ENCODE measurements around the gene MPO. TPM values are rescaled to one million over a fixed set of nuclear protein-coding genes. Genes with fewer than 3 reads are reported as not detected.
A peak's percentile ranks its signal among the peaks of the same experiment; 100 is the strongest.

The MPO gene
- total RNA-seq, 4 donors from 2014 or later, result 0.10 TPM; not detected in 3

DNA sequence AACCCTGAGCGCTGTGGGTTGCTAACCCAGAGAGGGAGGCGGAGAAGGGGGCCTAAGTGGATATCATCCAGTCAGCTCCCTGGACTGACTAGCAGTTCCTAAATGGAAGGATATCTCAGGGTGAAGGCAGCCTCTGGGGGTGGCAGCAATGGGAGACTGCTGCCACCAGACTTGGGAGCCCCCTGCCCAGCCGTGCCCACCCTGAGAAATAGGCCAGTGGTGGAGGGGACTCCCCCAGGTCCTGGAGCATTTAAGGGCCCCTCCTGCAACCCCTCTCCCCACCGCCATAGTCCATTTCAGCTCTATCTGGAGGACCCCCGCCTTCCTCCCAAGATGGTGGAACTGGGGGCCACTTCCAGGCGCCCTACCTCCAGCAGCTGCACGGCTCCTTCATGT, 39.4 kb upstream of the MPO start:
- TF ChIP-seq POLR2A (IDR thresholded peaks at IDR 0.05), result no peak
- TF ChIP-seq, protein P1, sequence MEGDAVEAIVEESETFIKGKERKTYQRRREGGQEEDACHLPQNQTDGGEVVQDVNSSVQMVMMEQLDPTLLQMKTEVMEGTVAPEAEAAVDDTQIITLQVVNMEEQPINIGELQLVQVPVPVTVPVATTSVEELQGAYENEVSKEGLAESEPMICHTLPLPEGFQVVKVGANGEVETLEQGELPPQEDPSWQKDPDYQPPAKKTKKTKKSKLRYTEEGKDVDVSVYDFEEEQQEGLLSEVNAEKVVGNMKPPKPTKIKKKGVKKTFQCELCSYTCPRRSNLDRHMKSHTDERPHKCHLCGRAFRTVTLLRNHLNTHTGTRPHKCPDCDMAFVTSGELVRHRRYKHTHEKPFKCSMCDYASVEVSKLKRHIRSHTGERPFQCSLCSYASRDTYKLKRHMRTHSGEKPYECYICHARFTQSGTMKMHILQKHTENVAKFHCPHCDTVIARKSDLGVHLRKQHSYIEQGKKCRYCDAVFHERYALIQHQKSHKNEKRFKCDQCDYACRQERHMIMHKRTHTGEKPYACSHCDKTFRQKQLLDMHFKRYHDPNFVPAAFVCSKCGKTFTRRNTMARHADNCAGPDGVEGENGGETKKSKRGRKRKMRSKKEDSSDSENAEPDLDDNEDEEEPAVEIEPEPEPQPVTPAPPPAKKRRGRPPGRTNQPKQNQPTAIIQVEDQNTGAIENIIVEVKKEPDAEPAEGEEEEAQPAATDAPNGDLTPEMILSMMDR (IDR thresholded peaks at IDR 0.05), result no peak
- intact Hi-C loops (cut with DNase I; ENCODE audit: low total_unique reads), result no loop called here
- DNase-seq (ENCODE audit: low spot score in 2 of 2), result no peak
- WGBS, 2 donors, result 93 to 96% methylated on average over 7 of the region's 7 CpGs
- no peak overlapping the region for H3K4me3 ChIP-seq (ENCODE audit: low read depth, poor library complexity, severe bottlenecking)

DNA sequence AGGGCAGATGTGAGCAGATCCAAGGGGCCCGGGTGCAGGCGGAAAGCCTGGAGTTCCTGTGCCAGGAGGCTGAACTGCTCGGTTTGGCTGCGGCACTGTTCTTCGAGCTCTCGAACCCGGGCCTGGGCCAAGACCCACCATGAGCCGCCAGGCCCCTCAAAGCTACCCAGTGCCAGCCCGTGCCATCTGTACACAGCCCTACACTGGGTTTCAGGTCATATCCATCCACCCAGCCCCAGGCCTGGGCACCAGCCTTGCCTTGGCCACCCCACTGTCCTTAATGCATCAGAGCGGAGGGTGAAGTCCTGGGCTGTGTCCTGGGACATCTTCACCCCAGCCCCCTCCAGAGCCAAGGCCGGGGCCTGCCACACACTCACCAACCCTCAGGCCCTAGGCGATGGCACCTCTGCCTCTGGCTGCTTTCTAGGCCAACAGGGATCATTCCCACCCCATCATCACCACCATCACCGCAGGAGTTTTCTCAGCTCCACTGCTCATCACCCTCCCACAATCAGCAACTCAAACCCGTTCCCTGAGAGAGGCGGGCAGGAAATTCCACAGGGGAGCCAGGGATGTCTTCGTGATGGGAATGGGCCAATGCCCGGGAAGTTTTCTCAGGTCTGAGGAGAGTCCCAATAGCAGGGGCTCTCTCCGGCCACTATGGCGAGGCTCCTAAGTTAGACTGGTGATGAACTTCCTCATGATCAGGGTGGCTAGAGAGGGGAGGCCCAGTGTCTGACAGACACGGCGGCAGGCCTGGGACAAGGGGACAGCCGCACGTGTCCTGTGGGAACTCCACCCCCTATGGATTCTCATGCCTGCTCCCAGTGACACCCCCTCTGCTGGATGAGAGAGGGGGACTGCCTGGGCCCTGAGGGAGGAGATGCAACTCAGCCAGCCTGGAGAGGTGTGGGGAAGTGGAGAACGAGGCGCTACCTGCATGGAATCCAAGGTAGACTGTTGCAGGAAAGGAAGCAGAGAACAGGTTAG, 38.7 kb upstream of the MPO start:
- DNase-seq (ENCODE audit: low spot score in 2 of 2), result no peak
- intact Hi-C loops (cut with DNase I; ENCODE audit: low total_unique reads), result no loop called here
- WGBS, 2 donors, result 87 to 89% methylated on average over 22 to 24 of the region's 25 CpGs
- no peak overlapping the region for H3K4me3 ChIP-seq (ENCODE audit: low read depth, poor library complexity, severe bottlenecking)
- TF ChIP-seq, protein P1 (IDR thresholded peaks at IDR 0.05), result no peak
- TF ChIP-seq POLR2A (IDR thresholded peaks at IDR 0.05), result no peak

DNA sequence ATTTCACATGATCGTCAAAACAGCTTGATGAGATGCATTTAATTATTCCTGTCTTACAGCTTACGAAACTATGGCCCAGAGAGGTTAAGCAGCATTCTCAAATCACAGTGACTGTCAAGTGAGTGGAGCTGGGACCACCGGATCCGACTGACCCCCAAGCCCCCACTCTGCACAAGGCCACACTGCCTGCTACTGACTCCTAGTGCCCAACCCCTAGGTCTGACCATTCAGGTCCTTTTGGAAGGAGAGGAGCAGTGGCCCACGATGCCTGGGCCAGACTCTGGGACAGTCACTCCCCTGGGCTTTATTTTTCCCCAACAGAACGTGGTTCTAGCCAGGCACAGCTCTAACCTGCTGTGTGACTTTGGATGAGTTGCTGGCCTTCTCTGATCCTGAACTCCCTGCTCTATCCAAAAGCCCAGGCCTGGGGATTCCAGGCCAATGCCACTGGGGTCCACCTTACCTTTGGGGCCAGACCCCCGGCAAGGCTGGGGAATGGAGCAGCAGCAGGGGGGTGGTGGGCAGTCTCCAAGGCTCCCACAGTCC, 38.0 kb upstream of the MPO start:
- intact Hi-C loops (cut with DNase I; ENCODE audit: low total_unique reads), result no loop called here
- H3K4me3 ChIP-seq (ENCODE audit: low read depth, poor library complexity, severe bottlenecking), result no peak overlapping the region
- TF ChIP-seq, protein P1 (IDR thresholded peaks at IDR 0.05), result no peak
- TF ChIP-seq POLR2A (IDR thresholded peaks at IDR 0.05), result no peak
- no peak for DNase-seq (ENCODE audit: low spot score in 2 of 2)
- 80 to 84% methylated on average over 5 to 7 of the region's 7 CpGs for WGBS, 2 donors

DNA sequence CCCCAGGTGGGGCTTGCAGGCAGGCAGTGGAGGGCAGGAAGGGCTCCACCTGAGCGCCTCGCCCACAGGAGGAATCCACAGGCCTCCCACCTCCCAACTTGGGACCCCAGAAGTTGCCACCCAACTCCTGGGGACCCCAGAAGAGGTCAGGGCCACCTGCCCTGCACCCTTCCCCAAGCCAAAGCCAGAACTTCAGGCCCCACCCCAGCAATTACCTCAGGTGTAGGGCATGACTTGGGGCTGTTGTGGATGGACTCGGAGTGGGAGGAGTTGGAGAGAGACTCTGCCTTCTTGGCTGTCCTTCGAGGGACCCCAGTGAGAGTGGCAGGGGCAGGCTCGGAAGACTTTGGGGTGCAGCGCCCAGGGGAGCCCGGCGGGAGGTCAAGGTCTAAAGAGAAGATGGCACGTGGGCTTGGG, 37.3 kb upstream of the MPO start:
- no peak overlapping the region for H3K4me3 ChIP-seq (ENCODE audit: low read depth, poor library complexity, severe bottlenecking)
- TF ChIP-seq POLR2A (IDR thresholded peaks at IDR 0.05), result no peak
- TF ChIP-seq, protein P1 (IDR thresholded peaks at IDR 0.05), result no peak
- intact Hi-C loops (cut with DNase I; ENCODE audit: low total_unique reads), result no loop called here
- DNase-seq (ENCODE audit: low spot score in 2 of 2), result peak in 1 of 2 donors; percentile 67
- WGBS, 2 donors, result 92 to 95% methylated on average over 9 of the region's 9 CpGs

DNA sequence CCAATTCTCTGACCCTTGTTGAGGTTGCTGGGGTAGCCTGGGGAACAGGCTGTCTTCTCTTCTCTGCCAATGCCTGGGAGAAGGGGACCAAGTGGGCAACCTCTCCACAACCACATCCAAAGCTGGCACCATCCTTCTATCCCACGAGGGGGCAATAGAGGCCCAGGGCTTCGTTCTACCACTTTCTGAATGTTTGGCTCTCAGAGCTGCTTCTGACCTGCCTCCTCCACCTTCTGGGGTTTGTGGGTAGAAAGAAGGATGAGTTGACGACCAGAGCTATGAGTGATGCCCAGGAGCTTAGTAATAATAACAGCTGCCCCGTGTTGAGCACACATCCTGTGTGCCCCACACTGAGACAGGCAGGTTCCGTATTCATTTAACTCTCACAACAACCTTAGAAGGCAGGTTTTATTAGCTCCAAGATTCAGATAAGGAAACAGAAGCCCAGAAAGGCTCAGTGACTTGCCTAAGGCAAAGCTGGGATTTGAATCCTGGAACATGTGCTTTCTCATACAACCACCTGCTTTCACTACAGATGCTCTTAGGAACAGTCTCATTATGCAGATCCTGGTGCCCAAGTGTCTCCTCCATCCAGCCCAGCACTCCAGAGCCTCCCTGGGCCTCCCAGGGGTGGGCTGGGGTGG, 36.8 kb upstream of the MPO start:
- 28 to 32% methylated on average over 5 of the region's 5 CpGs for WGBS, 2 donors
- TF ChIP-seq, protein P1 (IDR thresholded peaks at IDR 0.05), result no peak
- no peak for TF ChIP-seq POLR2A (IDR thresholded peaks at IDR 0.05)
- peak in 1 of 2 donors; percentile 86 for DNase-seq (ENCODE audit: low spot score in 2 of 2)
- no peak overlapping the region for H3K4me3 ChIP-seq (ENCODE audit: low read depth, poor library complexity, severe bottlenecking)
- intact Hi-C loops (cut with DNase I; ENCODE audit: low total_unique reads), result no loop called here
